Measurements from ENCODE around the gene RNF220.

The RNF220 gene

DNA sequence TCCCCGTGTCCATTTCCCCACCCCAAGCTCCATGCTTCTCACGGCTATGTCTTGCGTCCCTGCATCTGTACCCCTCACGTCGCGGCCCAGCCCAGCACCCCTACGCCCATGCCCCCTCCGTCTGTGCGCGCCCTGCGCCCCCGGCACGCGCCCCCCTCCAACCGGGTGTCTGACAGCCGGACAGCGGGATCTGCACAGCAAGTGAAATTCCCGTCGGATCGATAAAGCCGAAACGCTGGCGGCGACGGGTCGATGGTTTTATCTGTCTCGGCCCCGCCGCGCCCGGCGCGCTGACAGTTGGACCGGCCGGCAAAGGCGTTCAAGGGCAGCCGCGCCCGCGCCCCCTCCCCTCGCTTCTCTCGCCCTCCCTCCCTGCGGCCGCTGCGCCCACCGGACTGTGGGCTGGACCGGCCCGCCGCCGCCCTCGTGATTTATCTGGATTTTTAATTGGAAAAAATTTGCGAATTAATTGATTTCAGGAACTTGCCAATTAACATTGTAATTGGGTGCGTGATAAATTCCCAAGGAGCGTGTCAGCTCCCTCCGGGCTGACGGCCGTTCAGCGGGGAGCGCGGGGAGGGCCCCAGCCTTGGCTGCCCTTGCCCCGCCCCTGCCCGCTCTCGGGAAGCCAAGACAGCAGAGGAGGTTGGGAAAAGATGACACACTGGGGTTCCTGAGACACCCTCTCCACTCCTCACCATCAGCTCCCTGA is 212.1 kb downstream of the RNF220 start:
- DNase-seq, result no peak

DNA sequence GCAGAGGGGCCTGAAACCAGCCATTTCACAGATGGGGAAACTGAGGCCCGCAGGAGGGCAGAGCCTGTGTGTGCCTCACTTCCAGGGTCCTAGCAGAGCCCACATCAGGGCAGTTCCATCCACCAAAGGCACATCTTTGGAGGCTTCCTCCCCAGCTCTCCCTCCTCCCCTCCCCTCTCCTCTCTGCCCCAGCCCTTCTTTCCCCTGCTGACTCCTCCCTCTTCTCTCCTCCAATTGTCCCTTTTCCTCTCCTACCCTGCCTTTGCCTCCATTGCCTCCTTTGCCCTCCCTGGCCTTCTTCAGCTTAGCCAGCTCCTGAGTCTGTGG is 212.6 kb downstream of the RNF220 start:
- DNase-seq, result no peak

DNA sequence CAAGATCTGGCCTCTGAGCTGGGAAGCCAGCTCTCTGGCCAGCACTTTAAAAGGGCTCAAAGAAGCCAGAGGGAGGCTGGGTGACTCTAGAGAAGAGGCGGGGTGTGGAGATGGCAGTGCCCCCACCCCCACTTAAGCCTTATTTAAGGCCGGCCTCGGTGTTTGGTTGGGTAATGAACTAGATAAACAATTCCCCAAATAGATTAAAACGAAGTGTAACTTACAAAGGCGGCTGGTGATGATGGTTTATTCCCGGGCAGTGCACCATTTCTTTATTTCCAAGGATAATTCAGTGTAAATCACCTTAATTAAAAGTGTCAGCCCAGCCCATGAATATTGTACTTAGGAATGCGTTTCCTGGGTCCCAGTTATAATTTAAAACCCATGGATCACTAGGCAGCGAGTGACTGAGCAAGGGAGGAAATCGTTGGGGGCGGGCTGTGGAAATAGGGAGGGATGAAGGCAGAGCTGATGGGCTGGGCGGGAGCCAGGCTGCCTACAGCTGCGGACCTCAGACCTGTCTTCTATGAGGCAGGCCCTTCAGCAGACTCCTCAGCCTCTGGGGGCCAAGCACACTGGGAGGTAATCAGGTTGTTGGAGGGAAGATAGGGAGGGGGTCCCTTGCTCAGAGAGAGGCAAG is 214.3 kb downstream of the RNF220 start:
- DNase-seq, result no peak

DNA sequence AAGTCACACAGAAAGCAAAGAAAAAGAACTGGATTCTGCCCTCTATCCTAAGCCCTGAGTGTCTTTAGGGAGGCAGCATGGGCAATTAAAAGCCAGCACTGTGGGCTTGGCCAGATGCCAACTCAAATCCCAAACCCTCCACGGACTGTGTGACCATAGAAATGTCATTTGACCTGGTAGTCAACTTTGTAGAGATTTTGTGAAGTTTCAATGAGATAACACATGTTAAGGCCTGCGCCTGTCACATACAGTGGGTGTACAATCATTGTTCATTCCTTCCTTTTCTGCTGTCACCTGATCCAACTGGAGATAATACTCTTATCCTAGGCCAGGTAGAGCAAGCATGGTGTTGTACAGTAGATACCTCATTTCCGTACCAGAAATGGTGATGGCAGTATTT is 215.0 kb downstream of the RNF220 start:
- DNase-seq, result no peak

DNA sequence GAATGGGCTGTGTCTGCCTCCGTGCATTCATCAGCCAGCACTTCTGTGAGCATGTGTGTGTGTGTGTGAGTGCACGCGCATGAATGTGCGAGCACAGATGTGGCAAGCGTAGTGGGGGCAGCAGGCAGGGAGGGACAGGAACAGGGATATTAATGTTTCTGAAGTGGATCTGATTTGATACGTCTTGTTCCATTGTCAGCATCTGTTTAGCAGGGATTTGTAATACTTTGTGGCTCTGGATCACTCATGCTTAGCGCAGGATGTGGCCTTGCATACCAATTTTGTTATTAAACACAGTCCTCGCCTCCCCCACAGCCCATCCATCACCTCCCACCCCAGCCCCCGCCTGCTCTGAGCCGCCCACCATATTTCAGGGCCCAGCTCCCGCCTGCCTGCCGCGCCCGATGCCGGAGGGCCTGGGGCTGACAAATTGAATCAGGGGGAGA is 216.8 kb downstream of the RNF220 start:
- no peak for DNase-seq

DNA sequence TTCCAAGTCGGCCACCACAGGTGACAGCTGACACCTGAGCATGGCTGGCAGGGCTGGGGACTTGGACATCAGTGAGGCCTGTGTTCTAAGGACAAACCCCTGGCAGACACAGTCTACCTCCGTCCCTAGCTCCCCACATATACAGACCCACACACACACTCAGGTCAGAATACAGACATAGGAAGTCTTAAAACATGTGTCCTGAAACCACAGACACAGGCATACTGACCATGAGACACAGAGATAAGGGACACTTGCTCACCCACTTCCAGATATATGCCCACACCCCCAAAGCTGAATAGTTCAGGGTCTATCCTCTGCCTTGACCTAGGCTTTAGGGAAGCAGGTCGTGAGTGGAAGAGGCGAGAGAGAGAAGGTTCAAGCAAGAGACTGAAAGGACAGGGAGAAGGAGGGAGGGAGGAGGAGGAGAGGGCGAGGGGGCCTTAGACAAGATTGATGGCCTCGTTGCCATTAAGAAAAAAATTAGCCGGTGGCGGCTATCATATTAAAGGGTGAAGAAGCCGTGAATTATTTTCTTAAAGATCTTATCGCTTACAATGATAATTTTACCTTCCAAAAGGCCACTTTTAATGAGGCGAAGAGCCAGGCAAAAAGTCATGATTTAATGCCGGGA is 219.3 kb downstream of the RNF220 start:
- no peak for DNase-seq

DNA sequence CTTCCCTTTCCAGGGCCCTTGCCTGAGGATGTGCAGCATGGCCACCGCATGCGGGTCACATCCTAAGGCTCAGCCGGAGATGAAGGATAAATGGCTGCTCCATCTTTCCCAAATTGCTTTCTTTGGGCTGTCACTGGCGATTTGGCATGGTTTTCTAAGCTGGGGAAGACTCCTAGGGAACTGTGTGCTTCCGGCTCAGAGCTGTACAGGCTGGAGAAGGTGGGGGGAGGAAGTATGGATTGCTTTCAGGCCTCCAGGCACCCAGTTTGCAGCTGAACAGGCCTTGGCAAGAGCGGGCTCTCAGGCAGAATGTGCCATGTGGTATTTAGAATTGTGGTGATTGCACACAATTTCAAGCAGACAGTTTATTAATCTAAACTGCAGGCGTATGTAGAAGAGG is 220.3 kb downstream of the RNF220 start:
- no peak for DNase-seq

DNA sequence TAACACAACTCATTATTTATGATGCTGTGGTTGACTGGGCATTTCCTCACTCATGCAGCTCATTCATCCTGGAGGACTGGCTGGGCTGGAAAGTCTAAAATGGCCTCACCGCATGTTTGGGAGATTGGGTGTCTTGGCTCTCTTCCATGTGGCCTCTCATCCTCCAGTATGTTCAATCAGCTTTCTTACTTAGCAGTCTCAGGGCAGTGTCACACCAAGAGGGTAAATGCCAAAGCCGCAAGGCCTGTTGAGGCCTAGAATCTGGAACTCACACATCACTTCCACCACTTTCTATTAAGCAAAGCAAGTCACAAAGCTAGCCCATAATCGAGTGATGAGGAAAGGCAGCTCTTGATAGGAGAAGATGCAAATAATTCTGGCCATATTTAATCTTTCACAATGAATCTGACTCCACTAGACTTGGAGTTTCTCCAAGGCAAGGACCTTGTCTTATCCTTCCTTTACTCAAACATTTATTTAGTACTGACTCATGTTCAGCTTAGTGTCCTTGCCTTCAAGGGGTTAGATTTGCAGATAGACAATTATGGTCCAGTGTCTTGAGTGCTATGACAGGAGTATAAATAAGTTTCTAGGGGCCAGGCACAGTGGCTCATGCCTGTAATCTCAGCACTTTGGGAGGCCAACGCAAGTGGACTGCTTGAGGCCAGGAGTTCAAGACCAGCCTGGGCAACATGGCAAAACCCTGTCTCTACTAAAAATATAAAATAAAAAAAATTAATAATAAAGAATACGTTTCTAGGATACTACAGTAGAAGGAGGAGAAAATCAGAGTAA is 224.1 kb downstream of the RNF220 start:
- no peak for DNase-seq

DNA sequence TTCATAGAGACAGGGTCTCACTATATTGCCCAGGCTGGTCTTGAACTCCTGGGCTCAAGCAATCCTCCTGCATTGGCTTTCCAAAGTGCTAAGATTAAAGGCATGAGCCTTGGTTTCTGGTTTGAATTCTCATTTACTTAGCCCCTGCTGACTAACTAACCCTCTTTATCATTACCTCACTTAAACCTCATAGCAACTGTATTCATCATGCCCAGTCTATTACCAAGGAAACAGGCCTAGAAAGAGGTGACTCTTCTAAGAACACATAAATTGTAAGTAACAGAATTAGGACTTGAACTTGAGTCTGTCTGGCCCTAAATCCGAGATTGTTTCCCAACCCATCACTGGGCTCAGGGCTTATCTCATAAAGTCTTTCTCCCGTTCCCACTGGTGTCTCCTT is 225.1 kb downstream of the RNF220 start:
- no peak for DNase-seq

DNA sequence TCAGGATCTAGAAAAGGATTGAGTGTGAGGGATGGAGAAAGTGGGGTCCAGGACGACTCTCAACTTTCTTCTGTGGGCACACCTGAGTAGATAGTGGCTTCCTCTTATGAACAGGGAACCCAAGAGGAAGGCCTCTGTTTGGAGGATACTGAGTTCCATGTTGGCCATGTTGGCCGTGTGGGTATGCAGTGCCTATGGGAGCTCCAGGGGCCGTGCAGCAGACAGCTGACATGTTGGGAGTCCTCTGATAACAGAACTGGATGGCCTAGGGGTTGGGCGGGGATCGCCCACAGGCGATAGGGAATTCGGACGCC is 226.2 kb downstream of the RNF220 start:
- no peak for DNase-seq

DNA sequence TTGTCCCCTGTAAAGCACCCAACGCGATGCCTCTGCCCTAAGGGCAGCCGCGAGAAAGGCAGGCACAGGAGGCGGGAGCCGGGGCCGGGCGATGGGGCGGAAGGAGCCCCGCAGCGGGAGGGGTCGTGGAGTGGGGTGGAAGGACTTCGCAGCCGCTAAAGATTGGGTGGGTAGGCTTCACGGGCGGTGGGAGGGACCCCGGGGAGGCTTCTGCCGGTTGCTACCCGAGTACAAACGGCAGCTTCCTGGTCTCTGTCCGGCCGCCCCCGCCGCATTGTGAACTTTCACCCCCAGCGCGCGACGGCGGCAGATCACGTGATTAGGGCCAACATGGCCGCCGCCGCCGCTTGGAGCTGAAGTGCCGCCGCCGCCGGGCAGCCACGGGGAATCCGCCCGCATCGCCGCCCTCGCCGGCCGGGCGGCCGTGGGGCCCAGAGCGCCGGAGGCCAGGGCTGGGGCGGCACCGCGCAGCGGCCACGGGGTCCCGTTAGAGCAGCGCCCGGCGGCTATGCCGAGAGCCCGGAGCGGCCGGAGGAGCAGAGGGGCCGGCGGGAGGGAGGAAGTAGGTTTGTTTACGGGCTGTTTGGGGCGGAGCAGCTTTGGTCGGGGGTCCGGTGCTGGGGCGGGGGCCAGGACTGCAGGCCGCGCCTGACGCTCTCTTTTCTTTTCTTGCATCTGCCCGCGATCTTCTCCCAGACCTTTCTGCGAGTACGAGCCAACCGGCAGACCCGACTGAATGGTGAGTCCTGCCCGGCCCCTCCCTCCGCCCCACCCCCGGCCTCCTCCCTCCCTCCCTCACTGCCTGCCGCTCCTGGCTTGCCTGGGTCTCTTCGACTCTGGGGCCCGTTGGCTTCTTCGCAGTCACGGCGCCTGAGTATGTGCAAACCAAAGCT is 226.8 kb downstream of the RNF220 start:
- DNase-seq, result peak; percentile 88 to 89

DNA sequence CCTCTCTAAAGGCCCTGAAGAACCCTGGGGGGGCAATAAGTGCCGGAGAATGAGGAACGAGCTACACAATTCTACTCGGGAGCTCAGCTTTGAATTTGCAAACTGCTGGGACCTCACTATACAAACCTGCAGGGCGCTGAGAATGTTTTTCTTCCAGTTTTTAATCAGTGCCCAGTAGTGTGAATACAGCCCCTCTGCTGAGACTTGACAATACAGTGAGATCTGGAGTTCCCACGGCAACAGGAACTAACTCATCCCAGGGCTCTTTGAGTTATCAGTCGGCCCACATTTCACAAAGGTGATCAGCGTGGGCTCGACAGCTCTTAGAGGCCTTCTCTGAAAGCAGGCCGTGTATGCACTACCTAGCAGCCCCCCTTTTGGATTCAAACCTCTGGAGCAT is 227.5 kb downstream of the RNF220 start:
- no peak for DNase-seq

DNA sequence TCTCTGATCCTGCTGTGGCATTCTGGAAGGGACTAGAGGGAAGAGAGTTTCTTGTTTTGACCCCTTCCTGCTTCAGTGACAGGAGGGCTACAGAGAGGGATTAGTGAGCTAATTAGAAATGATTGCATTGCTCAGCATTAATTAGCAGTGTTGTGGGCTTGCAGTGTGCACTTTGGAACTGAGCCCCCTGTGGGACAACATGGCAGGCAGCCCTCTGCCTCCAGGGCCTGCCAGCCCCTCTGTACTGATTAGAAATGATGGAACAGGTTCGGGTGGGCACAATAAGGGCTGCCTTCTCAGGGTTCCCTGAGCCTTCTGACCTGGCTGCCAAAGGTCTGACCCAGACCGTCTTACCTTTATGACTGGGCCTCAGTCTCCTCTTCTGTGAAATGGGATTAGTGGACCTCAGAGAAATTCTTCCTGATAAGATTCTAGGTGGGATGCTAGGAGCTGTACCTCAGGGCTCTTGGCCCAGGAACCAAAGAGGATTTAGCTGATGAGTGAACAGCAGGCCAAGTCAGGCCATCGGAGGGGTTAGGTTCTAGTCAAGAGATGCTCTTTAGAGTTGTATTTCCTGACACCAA is 229.6 kb downstream of the RNF220 start:
- DNase-seq, result no peak

DNA sequence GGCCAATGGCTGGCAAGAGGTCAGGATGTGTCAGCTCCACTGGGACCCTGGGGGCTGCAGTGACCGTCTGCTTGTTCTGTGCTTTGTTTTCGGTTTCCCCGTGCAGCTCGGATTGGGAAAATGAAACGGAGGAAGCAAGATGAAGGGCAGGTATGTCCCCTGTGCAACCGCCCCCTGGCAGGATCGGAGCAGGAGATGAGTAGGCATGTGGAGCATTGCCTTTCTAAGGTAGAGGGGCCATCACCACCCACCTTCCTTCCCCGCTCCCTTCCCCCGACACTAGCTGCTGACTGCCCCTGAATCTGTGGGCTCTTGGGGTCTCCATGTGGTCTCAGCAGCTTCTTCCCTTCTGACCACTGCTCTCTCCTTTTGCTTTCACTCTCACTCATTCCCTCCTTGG is 230.4 kb downstream of the RNF220 start:
- DNase-seq, result no peak

DNA sequence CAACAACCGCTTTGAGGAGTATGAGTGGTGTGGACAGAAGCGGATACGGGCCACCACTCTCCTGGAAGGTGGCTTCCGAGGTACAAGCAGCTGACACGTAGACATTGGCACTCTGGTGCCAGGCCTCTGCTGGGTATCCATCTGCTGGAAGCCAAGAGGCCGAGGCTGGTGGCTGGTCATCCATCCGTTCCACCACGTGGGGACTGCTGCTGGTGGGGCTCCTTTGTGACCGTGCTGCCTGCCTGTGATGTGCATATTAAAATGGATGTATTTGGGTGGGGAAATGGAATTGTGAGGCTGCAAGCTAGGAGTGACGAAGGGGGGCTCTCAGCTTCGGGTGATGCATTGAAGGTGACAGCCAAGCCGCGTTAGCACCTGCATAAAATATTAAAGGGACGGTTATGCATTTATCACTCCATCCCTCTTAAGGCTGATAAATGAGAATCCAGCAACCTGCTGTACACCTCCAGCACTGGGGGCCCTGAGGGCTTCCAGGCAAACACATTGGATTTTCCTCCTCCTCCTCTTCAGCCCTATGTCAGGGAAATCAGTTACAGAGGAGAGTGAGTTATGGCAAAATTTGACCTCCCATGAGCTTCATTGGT is 231.1 kb downstream of the RNF220 start:
- DNase-seq, result no peak

DNA sequence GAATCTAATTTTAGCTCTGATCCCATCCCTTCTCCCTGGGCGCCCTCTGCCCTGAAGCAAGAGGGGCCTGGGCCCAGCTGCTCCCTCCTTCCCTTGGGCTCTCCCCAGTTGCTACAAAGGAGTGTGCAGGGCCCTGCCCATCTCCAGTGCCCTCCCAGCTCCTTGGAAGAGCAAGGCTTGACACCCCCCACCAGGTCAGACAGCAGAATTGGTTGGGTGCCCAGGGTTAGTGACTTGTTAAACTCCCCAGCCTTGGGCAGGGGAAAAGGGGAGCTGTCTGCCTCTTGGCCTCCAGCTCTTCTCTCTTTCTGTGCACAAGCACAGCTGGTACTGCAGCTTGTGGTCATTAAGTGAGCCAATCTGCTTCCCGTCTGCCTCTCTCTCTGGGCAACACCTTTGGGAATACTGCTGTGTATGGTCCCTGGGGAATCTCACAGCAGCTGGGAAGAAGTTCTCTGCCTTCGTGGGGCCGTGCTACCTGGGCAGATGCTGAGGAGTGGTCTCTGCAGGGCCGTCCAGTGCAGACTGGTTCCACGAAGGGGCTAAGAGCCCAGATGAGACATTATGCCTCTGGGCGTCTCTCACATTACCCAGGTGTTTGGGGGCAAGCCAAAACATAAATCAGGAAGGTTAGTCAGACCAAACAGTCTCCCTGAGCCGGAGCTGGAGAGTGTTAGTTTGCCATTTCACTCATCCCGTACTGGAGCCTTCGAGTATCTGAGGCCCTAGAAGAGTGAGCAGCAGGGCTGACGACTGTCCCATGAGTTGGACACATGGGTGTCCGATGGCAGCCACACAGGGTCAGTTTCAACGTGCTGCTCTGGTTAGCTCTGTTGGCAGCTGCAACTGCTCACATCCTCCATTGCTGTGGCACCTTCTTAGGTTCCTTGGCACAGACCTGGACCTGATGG is 231.9 kb downstream of the RNF220 start:
- DNase-seq, result no peak

DNA sequence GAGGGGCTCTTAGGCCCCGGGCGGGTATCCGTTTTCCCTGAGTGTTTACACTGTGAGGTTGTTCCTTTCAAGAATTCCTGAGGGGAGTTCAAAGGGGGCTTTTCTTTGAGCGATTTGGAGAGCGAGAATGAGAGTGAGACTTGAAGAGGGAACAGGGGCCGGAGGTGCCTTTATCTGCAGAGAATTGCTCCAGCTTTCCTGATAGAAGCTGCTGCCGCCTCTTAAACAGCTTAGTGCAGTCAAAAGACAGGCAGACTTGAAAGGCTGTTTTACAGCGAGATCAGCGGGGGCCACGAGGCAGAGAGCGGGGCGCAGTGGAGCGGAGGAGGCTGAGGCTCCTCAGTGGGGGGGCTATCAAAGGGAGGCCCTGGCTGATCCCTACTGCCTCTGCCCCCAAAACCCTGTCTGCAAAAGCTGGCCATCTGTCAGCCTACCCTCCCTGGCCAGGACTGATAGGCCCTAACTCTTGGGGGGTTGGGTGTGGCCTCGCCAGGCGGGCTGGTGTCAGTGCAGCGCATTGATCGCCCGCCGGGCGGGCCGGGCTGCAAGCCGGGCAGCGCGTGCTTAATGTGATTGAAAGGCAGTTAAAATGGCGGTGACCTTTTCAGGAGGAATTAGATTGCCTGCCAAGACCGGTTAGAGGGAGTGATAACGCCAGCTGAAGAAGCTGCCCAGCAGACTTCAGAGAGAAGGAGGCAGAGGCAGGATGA is 232.8 kb downstream of the RNF220 start:
- no peak for DNase-seq

DNA sequence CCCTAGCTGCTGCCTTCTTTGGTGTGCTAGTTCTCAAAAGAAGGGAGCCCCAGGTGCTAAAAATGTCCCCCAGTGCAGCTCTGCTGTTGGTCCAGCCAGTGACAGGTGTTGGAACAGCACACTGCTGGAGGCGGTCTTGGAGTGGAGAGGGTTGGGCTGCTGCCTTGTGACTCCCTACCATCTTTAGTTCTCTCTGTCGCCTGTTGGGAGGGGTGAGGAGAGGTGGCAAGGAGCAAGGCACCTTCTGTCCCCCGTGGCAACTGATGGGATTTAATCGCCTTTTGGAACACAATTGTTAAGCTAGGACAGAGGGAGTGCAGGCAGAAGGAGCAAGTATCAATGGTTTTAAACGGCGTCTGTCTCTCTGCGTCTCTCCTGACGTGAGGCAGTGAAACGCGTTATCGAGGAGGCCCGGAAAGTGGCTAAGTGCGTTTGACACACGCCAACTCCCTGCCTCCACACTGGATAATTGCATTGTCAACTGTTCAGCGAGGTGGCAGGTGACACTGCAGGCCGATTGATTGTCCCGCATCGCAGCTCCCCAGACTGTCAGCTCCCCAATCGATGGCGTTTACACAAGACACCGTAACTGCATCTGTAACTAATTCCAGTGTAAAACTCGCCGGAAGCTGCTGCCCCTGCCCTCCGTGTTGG is 235.3 kb downstream of the RNF220 start:
- DNase-seq, result no peak

Measured in activated CD4-positive, alpha-beta T cell treated with anti-CD3 and anti-CD28 coated beads, Interleukin-2, amount 50 U/mL, for 4 hours (primary cell).